Measurements from ENCODE around the gene MFSD2B. TPM values are rescaled to one million over a fixed set of nuclear protein-coding genes. Genes with fewer than 3 reads are reported as not detected.

MFSD2B gene
- total RNA-seq, 1 donor from 2014 or later: not detected

DNA sequence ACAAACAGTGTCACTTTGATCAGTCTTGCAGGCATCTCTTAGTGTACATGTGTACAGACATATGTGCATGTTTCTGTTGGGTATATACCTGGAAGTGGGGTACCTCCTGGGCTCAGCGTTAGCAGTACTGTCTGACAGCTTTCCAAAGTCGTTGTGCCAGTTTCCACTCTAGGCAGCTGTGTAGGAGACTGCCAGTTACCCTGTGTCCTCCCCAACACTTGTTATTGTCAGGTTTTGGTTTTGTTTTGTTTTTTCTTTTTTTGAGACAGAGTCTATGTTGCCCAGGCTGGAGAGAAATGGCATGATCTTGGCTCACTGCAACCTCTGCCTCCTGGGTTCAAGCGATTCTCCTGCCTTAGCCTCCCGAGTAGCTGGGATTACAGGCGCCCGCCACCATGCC, 45.9 kb downstream of the MFSD2B start:
- Histone ChIP-seq H3K4me1 (no peaks in the 10 kb centered on the region), H3K36me3 (no peaks in the 10 kb centered on the region), H3K27ac (no peak overlapping the region), H3K4me3 (no peak overlapping the region), H3K9me3 (no peaks in the 10 kb centered on the region), H3K27me3 (no peaks in the 10 kb centered on the region)
- no peak for TF ChIP-seq CTCF (IDR thresholded peaks at IDR 0.05)
- no peak for DNase-seq (ENCODE audit: low spot score in 2 of 2)
- intact Hi-C loops (cut with DNase I): no loop called here

- H3K27me3 ChIP-seq: no peaks in the 10 kb centered on the region
- H3K4me3 ChIP-seq: no peak overlapping the region
- peaks cover 1 to 9% of the 10 kb centered on the region in 2 donors for H3K36me3 ChIP-seq
- H3K9me3 ChIP-seq: no peaks in the 10 kb centered on the region
- intact Hi-C loops (cut with DNase I): no loop called here
- DNase-seq (ENCODE audit: low spot score in 2 of 2): no peak
- no peaks in the 10 kb centered on the region for H3K4me1 ChIP-seq
- no peak for TF ChIP-seq CTCF (IDR thresholded peaks at IDR 0.05)
- no peak overlapping the region for H3K27ac ChIP-seq
Observed at GRCh38 chr2:24058564-24059271, 48.8 kb downstream of the MFSD2B start.

GRCh38 chr2:24065341-24065740, 55.5 kb downstream of the MFSD2B start:
- Histone ChIP-seq H3K9me3 (no peaks in the 10 kb centered on the region), H3K27ac (no peak overlapping the region), H3K27me3 (no peaks in the 10 kb centered on the region), H3K36me3 (peaks cover 27 to 59% of the 10 kb centered on the region in 2 donors), H3K4me1 (no peaks in the 10 kb centered on the region), H3K4me3 (no peak overlapping the region)
- no peak for DNase-seq (ENCODE audit: low spot score in 2 of 2)
- TF ChIP-seq CTCF (IDR thresholded peaks at IDR 0.05): no peak
- intact Hi-C loops (cut with DNase I): no loop called here

- no peak for TF ChIP-seq CTCF (IDR thresholded peaks at IDR 0.05)
- intact Hi-C loops (cut with DNase I): no loop called here
- Histone ChIP-seq H3K27me3 (no peaks in the 10 kb centered on the region), H3K27ac (no peak overlapping the region), H3K4me1 (peaks cover 2 to 4% of the 10 kb centered on the region in 2 donors), H3K9me3 (no peaks in the 10 kb centered on the region), H3K4me3 (no peak overlapping the region), H3K36me3 (peaks cover 18 to 51% of the 10 kb centered on the region in 2 donors)
- DNase-seq (ENCODE audit: low spot score in 2 of 2): no peak
Observed at GRCh38 chr2:24072259-24072658, 62.4 kb downstream of the MFSD2B start.

- Histone ChIP-seq H3K4me1 (peaks cover 2 to 4% of the 10 kb centered on the region in 2 donors), H3K4me3 (no peak overlapping the region), H3K27ac (no peak overlapping the region), H3K36me3 (peaks cover 4 to 35% of the 10 kb centered on the region in 2 donors), H3K27me3 (no peaks in the 10 kb centered on the region), H3K9me3 (no peaks in the 10 kb centered on the region)
- no peak for TF ChIP-seq CTCF (IDR thresholded peaks at IDR 0.05)
- no peak for DNase-seq (ENCODE audit: low spot score in 2 of 2)
- intact Hi-C loops (cut with DNase I): no loop called here
Observed at GRCh38 chr2:24073816-24074215, 63.9 kb downstream of the MFSD2B start.

All from ascending aorta (tissue), 2 donors.